OCI-LY1 (cell line): ENCODE results near the gene PI4KA.

Experiments used
- CTCF ChIP-seq: fragments of 200-600 bp; sonication (generic), shearing (Covaris generic); IDR thresholded peaks from 2 replicates; pipeline ENCODE4 v1.5.1; 2017; ENCODE audit warnings: mild to moderate bottlenecking, antibody characterized with exemption, low read length, moderate library complexity, mixed read lengths
- EZH2 ChIP-seq: fragments of 200-600 bp; sonication (generic), shearing (Covaris generic); IDR thresholded peaks from 2 replicates; pipeline ENCODE4 v1.8.0; 2017; ENCODE audit warnings: borderline replicate concordance, mixed run types, mild to moderate bottlenecking, antibody characterized with exemption, low read length, moderate library complexity, mixed read lengths

- TF ChIP-seq CTCF (no peak), EZH2 (no peak)
Measured at GRCh38 chr22:20666560-20666959, 192.1 kb downstream of the PI4KA start.
